AG10803 (cell line): ENCODE data around the gene TMEM150C.

ENCODE experiments used
- DNase-seq: peaks from one replicate; pipeline ENCODE4 v3.0.0; 2010; ENCODE audit warnings: low read depth
- H3K4me3 ChIP-seq: 2 replicates; pipeline ENCODE4 v1.5.1; 2011; ENCODE audit warnings: mild to moderate bottlenecking, low read length, control low read depth
- TF ChIP-seq, protein P1 (sequence below): conservative IDR thresholded peaks from 2 replicates; pipeline ENCODE4 v1.5.1; 2011; ENCODE audit warnings: mild to moderate bottlenecking, low read length, control low read depth, inconsistent platforms

The TMEM150C gene

DNA sequence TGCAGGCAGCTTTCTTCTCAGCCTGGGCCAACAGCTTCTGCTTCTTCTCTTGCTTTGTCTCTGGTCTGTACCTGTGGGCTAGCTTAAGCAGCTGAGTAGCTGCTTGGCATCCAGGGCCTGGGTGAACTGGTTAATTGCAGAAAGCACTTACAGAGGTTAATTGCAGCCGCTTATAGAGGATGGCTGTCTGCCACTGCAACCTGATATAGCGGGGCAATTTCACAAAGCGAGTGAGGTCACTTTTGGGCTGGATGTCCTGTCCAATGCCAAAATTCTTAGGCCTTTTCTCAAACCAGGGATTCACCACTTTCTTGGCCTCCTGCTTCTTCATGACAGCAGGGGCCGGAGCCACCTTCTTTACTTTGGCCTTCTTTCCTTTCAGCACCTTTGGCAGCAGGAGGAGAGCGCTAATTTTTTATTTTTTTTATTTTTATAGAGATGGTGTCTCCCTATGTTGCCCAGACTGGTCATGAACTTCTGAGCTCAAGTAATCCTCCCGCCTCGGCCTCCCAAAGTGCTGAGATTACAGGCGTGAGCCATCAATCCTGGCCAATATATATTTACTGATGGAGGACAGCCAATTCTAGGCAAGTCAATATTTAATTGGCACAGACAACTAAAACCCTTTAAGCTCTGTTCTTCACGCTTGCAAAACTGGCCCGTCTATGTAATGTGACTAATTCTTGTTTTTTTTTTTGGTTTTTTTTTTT lies 70.4 kb downstream of the TMEM150C start:
- no peak overlapping the region for H3K4me3 ChIP-seq
- TF ChIP-seq, protein P1, sequence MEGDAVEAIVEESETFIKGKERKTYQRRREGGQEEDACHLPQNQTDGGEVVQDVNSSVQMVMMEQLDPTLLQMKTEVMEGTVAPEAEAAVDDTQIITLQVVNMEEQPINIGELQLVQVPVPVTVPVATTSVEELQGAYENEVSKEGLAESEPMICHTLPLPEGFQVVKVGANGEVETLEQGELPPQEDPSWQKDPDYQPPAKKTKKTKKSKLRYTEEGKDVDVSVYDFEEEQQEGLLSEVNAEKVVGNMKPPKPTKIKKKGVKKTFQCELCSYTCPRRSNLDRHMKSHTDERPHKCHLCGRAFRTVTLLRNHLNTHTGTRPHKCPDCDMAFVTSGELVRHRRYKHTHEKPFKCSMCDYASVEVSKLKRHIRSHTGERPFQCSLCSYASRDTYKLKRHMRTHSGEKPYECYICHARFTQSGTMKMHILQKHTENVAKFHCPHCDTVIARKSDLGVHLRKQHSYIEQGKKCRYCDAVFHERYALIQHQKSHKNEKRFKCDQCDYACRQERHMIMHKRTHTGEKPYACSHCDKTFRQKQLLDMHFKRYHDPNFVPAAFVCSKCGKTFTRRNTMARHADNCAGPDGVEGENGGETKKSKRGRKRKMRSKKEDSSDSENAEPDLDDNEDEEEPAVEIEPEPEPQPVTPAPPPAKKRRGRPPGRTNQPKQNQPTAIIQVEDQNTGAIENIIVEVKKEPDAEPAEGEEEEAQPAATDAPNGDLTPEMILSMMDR, result no peak
- no peak for DNase-seq

DNA sequence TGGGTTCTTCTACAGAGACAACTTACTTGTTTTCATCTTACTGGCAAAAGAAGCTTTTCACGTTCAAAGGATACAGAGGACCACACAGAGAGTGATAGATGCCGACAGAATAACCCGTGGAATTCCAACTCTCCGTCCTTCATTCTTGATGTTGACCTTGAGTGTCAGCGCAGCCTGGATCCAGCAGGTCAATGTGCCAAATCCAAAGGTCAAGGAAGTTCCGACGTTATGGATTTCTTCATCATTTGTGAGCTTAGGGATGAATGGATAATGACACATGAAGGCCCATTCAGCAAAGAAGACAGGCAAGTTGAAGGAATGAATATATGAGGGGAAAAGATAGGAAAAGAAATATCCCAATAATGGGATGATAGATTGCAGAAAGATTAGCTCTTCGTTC lies 71.8 kb downstream of the TMEM150C start:
- TF ChIP-seq, protein P1, result no peak
- no peak for DNase-seq
- no peak overlapping the region for H3K4me3 ChIP-seq

DNA sequence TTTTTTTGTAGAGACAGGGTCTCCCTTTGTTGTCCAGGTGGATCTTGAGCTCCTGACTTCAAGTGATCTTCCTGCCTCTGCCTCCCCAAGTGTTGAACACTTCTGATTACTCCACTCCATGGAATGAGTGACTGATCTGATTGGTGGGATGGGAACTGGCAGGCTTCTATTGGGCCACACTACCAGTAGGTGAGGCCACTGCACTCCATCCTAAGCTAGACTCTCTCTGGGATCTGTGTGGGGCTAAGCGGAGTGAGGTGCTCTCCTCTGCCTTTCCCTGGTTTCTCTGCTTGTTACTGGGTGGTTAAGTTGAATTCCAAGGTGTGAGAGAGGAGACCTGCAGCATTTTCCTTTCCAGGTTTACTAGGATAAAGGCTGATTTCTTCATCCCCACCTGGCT lies 72.7 kb downstream of the TMEM150C start:
- DNase-seq, result no peak
- H3K4me3 ChIP-seq, result no peak overlapping the region

DNA sequence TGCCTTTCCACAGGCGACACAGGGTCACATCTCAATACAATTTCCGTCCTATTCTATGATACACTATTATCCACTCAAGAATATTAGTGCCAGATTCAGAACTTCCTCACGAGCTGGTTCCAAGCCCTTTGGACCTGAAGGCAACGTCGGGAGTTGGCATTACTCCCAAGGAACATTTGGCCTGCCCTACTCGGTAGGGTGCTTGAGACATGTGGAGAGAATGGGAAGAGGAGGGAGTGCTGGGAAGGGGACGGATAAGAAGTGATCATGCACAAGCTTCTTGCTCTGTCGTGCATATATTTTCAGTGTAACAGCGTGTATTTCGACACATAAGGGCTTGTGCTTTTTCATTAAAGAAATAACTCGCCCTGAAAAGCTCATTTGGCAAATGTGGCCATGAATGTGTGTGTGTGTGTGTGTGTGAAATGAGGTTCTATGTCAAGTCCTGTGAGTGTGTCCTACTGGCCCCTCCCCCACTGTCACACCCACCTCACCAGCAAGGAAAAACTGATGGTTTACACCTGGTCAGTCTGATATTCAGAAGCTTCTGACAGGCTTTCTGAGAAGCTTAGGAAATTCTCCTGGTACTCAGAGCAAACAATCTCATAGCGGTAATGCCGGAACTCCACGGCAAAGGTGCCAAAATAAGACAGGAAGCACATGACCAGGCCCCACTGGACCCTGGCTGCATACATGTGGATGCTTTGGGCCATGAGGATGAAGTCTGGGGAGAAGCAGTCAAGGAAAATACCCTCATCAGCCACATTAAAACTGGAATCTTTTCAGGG lies 76.6 kb downstream of the TMEM150C start:
- TF ChIP-seq, protein P1, result no peak
- H3K4me3 ChIP-seq, result no peak overlapping the region
- DNase-seq, result no peak

More for the DNA sequence above, 72.7 kb downstream of the TMEM150C start:
- TF ChIP-seq, protein P1, result no peak

DNA sequence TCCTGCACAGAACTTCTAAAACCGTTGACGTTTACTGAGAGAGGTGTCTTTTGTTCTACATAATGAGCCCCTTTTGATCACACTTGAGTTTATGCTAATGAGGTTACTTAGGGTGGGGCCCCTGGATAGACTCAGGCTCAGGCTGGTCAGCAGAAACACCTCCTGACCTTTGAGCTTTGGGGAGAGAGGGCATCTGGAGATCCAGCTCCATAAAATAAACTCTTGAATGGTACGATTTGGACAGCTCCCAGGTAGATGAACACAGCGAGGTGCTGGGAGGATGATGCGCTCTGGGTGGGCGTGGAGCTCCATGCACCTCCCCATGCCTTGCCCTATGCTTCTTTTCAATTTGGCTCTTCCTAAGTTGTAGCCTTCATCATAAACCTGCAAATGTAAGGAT lies 79.4 kb downstream of the TMEM150C start:
- H3K4me3 ChIP-seq, result no peak overlapping the region
- no peak for DNase-seq
- TF ChIP-seq, protein P1, result no peak

DNA sequence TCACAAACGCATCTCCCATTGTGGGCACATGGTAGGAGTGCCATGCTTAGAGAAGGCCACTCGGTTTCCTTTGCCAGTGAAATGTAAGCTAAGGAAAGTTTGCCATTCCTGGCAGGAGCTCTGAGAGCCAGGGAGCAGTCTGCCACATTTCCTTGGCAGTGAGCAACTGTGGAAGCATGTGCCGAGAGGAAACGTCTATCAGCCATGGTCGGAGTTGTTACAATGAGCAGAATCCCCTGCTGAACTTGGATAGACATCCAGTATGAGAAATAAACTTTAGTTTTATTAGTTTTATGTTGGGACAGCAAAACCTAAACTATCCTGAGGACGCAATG lies 80.3 kb downstream of the TMEM150C start:
- DNase-seq, result peak; percentile 4
- TF ChIP-seq, protein P1, result no peak
- no peak overlapping the region for H3K4me3 ChIP-seq

DNA sequence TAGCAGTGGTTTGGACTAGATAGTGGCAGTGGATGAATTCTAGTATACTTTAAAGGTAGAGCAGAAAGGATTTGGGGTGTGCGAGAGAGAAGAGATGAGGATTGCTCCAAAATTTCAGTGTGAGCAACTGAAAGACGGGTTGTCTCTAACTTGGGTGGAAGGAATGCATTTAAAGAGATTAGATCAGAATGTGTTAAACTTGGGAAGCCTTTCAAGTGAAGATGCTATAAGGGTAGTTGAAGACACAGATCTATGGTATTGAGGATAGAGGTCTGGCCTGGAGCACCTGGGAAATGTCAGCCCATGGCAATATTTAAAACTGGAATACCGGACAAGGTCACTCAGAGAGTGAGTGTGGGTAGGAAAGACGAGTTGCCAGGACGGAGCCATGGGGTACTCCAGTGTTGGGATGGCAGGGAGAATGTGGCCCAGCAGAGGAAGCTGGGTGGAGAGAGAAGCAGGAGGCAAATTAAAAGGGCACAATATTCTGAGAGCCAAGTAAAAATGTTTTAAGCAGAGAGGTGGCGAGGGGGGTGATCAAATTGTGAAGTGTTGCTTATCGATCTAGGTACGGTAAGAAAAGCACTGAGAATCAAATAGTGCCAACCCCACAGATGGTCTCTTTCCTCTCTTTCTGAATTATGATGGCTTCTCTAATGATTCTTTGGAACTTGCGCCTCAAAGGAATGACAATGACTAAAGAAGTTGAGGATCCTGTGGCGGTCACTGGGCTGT lies 80.8 kb downstream of the TMEM150C start:
- TF ChIP-seq, protein P1, result no peak
- H3K4me3 ChIP-seq, result no peak overlapping the region
- DNase-seq, result no peak
